Mesenchymal stem cell (in vitro differentiated cells and primary cell): ENCODE measurements around the gene RASAL3.

ENCODE experiments used
- DNase-seq: peaks from one replicate; pipeline ENCODE4 v3.0.0-alpha.2; 2013
- H2AFZ ChIP-seq: one replicate; pipeline ENCODE4 v1.6.1; 2013; ENCODE audit warnings: low read depth, mild to moderate bottlenecking, control low read depth, inconsistent platforms, low read length, moderate library complexity
- H2AK5ac ChIP-seq: 2 replicates; pipeline ENCODE4 v1.6.1; 2013; ENCODE audit warnings: low read length, moderate library complexity, mild to moderate bottlenecking, inconsistent platforms; ENCODE audit not compliant: severe bottlenecking
- H2BK120ac ChIP-seq: one replicate; pipeline ENCODE4 v1.6.1; 2013; ENCODE audit warnings: low read depth, mild to moderate bottlenecking, inconsistent platforms, low read length, moderate library complexity
- H2BK12ac ChIP-seq, 2 experiments: one replicate each; pipeline ENCODE4 v1.6.1; 2013; ENCODE audit warnings: inconsistent platforms in 2 of 2, low read length in 2 of 2, mild to moderate bottlenecking in 2 of 2, moderate library complexity in 2 of 2, control low read depth in 1 of 2
- H2BK15ac ChIP-seq: one replicate; pipeline ENCODE4 v1.6.1; 2013; ENCODE audit warnings: mild to moderate bottlenecking, low read depth, inconsistent platforms; ENCODE audit not compliant: poor library complexity, severe bottlenecking
- H2BK5ac ChIP-seq: 2 replicates; pipeline ENCODE4 v1.6.1; 2013; ENCODE audit warnings: low read depth, mild to moderate bottlenecking, low read length, control low read depth, inconsistent platforms; ENCODE audit not compliant: poor library complexity, severe bottlenecking
- H3K14ac ChIP-seq, 2 experiments: one replicate each; pipeline ENCODE4 v1.6.1; 2013; ENCODE audit warnings: inconsistent platforms in 2 of 2, low read length in 2 of 2, control low read depth in 1 of 2, mild to moderate bottlenecking in 1 of 2, moderate library complexity in 1 of 2
- H3K18ac ChIP-seq, 2 experiments: one replicate each; pipeline ENCODE4 v1.6.1; 2013; ENCODE audit warnings: inconsistent platforms in 2 of 2, low read length in 2 of 2, control low read depth in 1 of 2, low read depth in 1 of 2, mild to moderate bottlenecking in 1 of 2
- H3K23ac ChIP-seq, 2 experiments: one replicate each; pipeline ENCODE4 v1.6.1; 2013; ENCODE audit warnings: inconsistent platforms in 2 of 2, low read length in 2 of 2, mild to moderate bottlenecking in 2 of 2, moderate library complexity in 2 of 2, control low read depth in 1 of 2
- H3K27ac ChIP-seq: 2 replicates; pipeline ENCODE4 v1.5.1; 2013; ENCODE audit warnings: mild to moderate bottlenecking, moderate library complexity, low read length, control low read depth, inconsistent platforms; ENCODE audit not compliant: poor library complexity, severe bottlenecking
- H3K27me3 ChIP-seq, 2 experiments: 2 replicates each; pipeline versions ENCODE4 v1.6.1 to v1.7.0; 2013; ENCODE audit warnings: low read length in 2 of 2, mild to moderate bottlenecking in 2 of 2, moderate library complexity in 2 of 2, control low read depth in 1 of 2, inconsistent platforms in 1 of 2; ENCODE audit not compliant: control insufficient read depth in 1 of 2, insufficient read depth in 1 of 2
- H3K36me3 ChIP-seq, 2 experiments: 2 replicates each; pipeline versions ENCODE4 v1.6.1 to v1.7.0; 2013; ENCODE audit warnings: low read length in 2 of 2, control low read depth in 1 of 2, inconsistent platforms in 1 of 2, low read depth in 1 of 2, mild to moderate bottlenecking in 1 of 2; ENCODE audit not compliant: insufficient read depth in 2 of 2, control insufficient read depth in 1 of 2
- H3K4ac ChIP-seq, 2 experiments: one replicate each; pipeline ENCODE4 v1.6.1; 2013; ENCODE audit warnings: inconsistent platforms in 2 of 2, low read length in 2 of 2, mild to moderate bottlenecking in 2 of 2, moderate library complexity in 2 of 2, control low read depth in 1 of 2, low read depth in 1 of 2
- H3K4me1 ChIP-seq: 2 replicates; pipeline ENCODE4 v1.6.1; 2013; ENCODE audit warnings: low read depth, low read length, control low read depth; ENCODE audit not compliant: control insufficient read depth, insufficient read depth
- H3K4me2 ChIP-seq: 2 replicates; pipeline ENCODE4 v1.6.1; 2013; ENCODE audit warnings: low read length, mild to moderate bottlenecking, inconsistent platforms; ENCODE audit not compliant: poor library complexity, severe bottlenecking
- H3K4me3 ChIP-seq, 2 experiments: 2 replicates each; pipeline versions ENCODE4 v1.5.1 to v1.7.0; 2013; ENCODE audit warnings: low read length in 2 of 2, mild to moderate bottlenecking in 2 of 2, control low read depth in 1 of 2, low read depth in 1 of 2; ENCODE audit not compliant: insufficient read depth in 1 of 2
- H3K79me1 ChIP-seq: replicated peaks from 2 replicates; pipeline ENCODE4 v1.6.1; 2013; ENCODE audit warnings: mild to moderate bottlenecking, control low read depth, low read length, inconsistent platforms; ENCODE audit not compliant: poor library complexity, severe bottlenecking
- H3K9ac ChIP-seq: 2 replicates; pipeline ENCODE4 v1.7.0; 2013; ENCODE audit warnings: mild to moderate bottlenecking, low read length, moderate library complexity
- H3K9me3 ChIP-seq: 2 replicates; pipeline ENCODE4 v1.7.0; 2013; ENCODE audit warnings: mild to moderate bottlenecking, low read length; ENCODE audit not compliant: control insufficient read depth
- H4K8ac ChIP-seq: one replicate; pipeline ENCODE4 v1.6.1; 2013; ENCODE audit warnings: inconsistent platforms, mild to moderate bottlenecking, low read length, moderate library complexity
- H4K91ac ChIP-seq: one replicate; pipeline ENCODE4 v1.6.1; 2013; ENCODE audit warnings: mild to moderate bottlenecking, low read length, inconsistent platforms
- WGBS: methylation state at CpG from one replicate; pipeline ENCODE4 v1.1.7; 2013; ENCODE audit warnings: mixed read lengths; 5-methylcytosine and 5-hydroxymethylcytosine counted together

Gene RASAL3

GRCh38 chr19:15507068-15508034 lies 43.0 kb upstream of the RASAL3 start:
- H2AFZ ChIP-seq, result no peak overlapping the region
- no peak overlapping the region for H2BK5ac ChIP-seq
- H3K4ac ChIP-seq, result no peak overlapping the region
- no peak overlapping the region for H3K9ac ChIP-seq
- no peaks in the 10 kb centered on the region for H3K9me3 ChIP-seq
- H3K14ac ChIP-seq, result no peak overlapping the region
- H2BK12ac ChIP-seq, result no peak overlapping the region
- H3K79me1 ChIP-seq, result no peaks in the 10 kb centered on the region
- H3K4me1 ChIP-seq, result no peaks in the 10 kb centered on the region
- no peak overlapping the region for H3K27ac ChIP-seq
- H3K27me3 ChIP-seq, result peaks cover 0 to 39% of the 10 kb centered on the region in 2 experiments
- 71% methylated on average over 13 of the region's 14 CpGs for WGBS
- no peak overlapping the region for H2BK15ac ChIP-seq
- no peak for DNase-seq
- H3K36me3 ChIP-seq, result no peaks in the 10 kb centered on the region
- H2BK120ac ChIP-seq, result no peak overlapping the region
- H3K18ac ChIP-seq, result no peak overlapping the region
- H4K8ac ChIP-seq, result no peak overlapping the region
- H3K23ac ChIP-seq, result no peak overlapping the region
- H2AK5ac ChIP-seq, result no peak overlapping the region
- no peak overlapping the region for H4K91ac ChIP-seq
- no peak overlapping the region for H3K4me3 ChIP-seq
- no peak overlapping the region for H3K4me2 ChIP-seq

GRCh38 chr19:15506074-15506571 lies 41.8 kb upstream of the RASAL3 start:
- Histone ChIP-seq H3K4me1 (no peaks in the 10 kb centered on the region), H4K8ac (no peak overlapping the region), H4K91ac (no peak overlapping the region), H3K27ac (no peak overlapping the region), H3K36me3 (no peaks in the 10 kb centered on the region), H3K4me3 (no peak overlapping the region), H3K9me3 (no peaks in the 10 kb centered on the region), H3K18ac (no peak overlapping the region), H2AK5ac (no peak overlapping the region), H3K14ac (no peak overlapping the region), H3K9ac (no peak overlapping the region), H3K79me1 (no peaks in the 10 kb centered on the region), H2BK5ac (no peak overlapping the region), H2BK12ac (no peak overlapping the region), H2AFZ (no peak overlapping the region), H3K27me3 (peaks cover 0 to 48% of the 10 kb centered on the region in 2 experiments), H3K23ac (no peak overlapping the region), H3K4ac (no peak overlapping the region), H2BK15ac (no peak overlapping the region), H2BK120ac (no peak overlapping the region), H3K4me2 (no peak overlapping the region)
- 61% methylated on average over 5 of the region's 5 CpGs for WGBS
- DNase-seq, result no peak

- Histone ChIP-seq H3K23ac (no peak overlapping the region), H3K4ac (no peak overlapping the region), H2BK5ac (no peak overlapping the region), H2AFZ (no peak overlapping the region), H3K4me1 (no peaks in the 10 kb centered on the region), H3K4me3 (no peak overlapping the region), H3K14ac (no peak overlapping the region), H3K27me3 (peaks cover 0 to 34% of the 10 kb centered on the region in 2 experiments), H3K9ac (no peak overlapping the region), H3K9me3 (no peaks in the 10 kb centered on the region), H4K91ac (no peak overlapping the region), H4K8ac (no peak overlapping the region), H3K18ac (no peak overlapping the region), H2BK120ac (no peak overlapping the region), H3K79me1 (no peaks in the 10 kb centered on the region), H3K36me3 (no peaks in the 10 kb centered on the region), H2BK15ac (no peak overlapping the region), H2BK12ac (no peak overlapping the region), H3K27ac (no peak overlapping the region), H3K4me2 (no peak overlapping the region), H2AK5ac (no peak overlapping the region)
- no peak for DNase-seq
- 93% methylated on average over 1 of the region's 1 CpG for WGBS
These were observed 37.9 kb upstream of the RASAL3 start for GRCh38 chr19:15502264-15502663.

GRCh38 chr19:15501596-15501995 lies 37.3 kb upstream of the RASAL3 start:
- H3K36me3 ChIP-seq, result no peaks in the 10 kb centered on the region
- no peak overlapping the region for H2AFZ ChIP-seq
- DNase-seq, result no peak
- no peak overlapping the region for H3K4me2 ChIP-seq
- H2BK120ac ChIP-seq, result no peak overlapping the region
- no peaks in the 10 kb centered on the region for H3K4me1 ChIP-seq
- H2AK5ac ChIP-seq, result no peak overlapping the region
- H3K79me1 ChIP-seq, result no peaks in the 10 kb centered on the region
- H3K4ac ChIP-seq, result no peak overlapping the region
- H3K27me3 ChIP-seq, result peaks cover 0 to 30% of the 10 kb centered on the region in 2 experiments
- no peak overlapping the region for H2BK5ac ChIP-seq
- H3K4me3 ChIP-seq, result no peak overlapping the region
- H3K27ac ChIP-seq, result no peak overlapping the region
- 86% methylated on average over 1 of the region's 1 CpG for WGBS
- no peak overlapping the region for H2BK15ac ChIP-seq
- no peak overlapping the region for H2BK12ac ChIP-seq
- no peaks in the 10 kb centered on the region for H3K9me3 ChIP-seq
- no peak overlapping the region for H4K8ac ChIP-seq
- no peak overlapping the region for H3K23ac ChIP-seq
- no peak overlapping the region for H3K18ac ChIP-seq
- H3K14ac ChIP-seq, result no peak overlapping the region
- H4K91ac ChIP-seq, result no peak overlapping the region
- H3K9ac ChIP-seq, result no peak overlapping the region
